CD4-positive, alpha-beta T cell treated with Interleukin-15 for 4 hours (primary cell): ENCODE measurements around the gene RHOH.
A peak's percentile ranks its signal among the peaks of the same experiment; 100 is the strongest.

Experiments used
- DNase-seq: peaks from one replicate; pipeline ENCODE4 v3.0.0-alpha.2; 2020; ENCODE audit warnings: low spot score

RHOH gene

DNA sequence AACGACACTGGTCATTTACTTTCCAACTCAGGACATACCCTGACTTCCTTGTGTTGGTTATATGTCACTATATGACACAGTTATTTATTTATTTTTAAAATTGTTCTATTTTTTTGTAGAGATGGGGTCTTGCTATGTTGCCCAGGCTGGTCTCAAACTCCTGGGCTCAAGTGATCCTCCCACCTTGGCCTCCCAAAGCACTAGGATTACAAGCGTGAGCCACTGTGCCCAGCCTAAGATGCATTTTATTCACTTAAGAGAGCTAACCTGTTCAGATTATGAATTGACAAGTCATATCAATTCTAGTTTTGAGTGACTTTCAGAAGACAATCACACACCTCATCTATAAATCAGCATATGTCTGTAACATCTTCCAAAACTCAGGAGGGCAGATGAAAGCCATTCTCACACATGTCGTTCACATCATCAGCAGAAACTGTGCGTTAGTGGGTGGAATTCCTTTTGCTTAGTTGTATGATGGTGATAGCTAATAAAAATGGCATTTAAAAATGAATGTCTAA, 9.4 kb upstream of the RHOH start:
- no peak for DNase-seq

DNA sequence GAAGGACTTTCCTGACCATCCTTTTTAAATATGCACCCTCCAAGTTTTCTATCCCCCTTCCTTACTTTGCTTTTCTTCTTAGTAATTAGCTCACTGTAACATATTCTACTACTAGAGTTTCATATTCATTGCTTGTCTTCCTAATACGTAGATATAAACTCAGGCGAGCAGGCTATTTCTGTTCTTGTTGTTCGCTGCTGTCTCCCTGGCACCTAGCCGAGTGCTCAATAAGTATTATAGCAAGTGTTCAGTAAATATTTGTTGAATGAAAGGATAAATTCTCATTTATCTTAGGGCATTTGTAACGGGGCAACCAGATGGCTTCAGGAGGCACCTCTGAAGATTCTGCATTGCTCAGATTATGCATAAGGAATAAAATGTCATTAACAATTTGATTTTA, 6.8 kb upstream of the RHOH start:
- no peak for DNase-seq

DNA sequence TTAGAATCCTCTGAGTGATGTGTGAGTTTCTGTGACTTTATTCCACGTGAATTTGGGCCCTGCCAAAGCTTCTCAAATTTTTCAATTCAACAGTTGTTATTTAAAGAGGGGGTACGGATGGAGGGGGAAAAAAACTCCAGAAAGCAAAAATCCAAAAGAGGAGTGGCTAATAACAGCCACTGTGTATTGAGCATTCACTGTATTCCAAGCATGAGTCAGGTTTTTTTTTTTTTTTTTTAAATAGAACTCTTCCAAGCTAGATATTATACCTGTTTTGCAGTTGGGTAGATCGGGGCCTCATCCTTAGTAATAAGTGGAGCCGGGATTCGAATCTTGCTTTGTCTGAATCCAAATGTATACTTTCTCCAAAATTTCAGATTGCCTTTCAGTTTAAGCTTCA, 6.4 kb upstream of the RHOH start:
- no peak for DNase-seq

DNA sequence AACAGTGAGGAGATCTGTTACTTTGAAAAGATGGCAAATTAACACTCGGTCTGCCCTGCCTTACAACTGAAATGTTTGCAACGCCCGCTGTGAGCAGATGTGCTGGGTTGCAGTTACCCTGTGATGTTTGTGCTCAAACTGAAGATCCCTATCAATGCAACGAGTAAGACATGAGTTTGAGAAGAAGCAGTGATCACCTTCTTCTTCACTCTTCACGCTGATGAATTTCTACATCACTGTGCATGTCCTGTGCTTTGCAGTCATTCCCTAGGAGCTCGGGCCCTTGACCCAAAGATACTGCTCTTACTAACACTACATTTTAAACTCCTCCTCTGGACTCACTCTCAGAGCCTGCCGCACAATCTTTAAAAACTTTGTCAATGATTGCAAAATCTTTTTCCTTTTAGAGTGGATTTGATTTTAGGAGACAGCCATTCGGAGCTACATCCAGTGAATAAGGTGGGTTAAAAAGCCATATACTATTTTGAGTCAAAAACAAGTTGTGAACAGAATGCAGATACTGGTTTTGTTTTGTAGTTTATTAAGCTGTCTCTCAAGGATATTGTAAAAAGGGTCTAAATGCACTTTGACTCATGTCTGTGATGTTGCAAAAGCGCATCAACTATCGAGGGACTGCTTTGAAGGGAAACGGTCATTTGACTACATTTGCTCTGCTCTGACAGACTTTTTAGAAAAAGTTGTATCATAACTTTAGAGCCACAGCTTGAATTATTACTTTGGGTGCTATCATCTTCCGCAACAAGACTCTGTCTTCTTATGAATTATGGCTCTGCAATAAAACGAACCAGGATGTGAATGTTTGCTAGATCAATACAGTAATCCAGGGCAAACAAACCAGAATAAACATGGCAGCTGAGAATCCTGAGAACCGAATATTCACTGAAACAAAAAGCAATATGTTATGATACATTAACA, 5.7 kb upstream of the RHOH start:
- DNase-seq: no peak

DNA sequence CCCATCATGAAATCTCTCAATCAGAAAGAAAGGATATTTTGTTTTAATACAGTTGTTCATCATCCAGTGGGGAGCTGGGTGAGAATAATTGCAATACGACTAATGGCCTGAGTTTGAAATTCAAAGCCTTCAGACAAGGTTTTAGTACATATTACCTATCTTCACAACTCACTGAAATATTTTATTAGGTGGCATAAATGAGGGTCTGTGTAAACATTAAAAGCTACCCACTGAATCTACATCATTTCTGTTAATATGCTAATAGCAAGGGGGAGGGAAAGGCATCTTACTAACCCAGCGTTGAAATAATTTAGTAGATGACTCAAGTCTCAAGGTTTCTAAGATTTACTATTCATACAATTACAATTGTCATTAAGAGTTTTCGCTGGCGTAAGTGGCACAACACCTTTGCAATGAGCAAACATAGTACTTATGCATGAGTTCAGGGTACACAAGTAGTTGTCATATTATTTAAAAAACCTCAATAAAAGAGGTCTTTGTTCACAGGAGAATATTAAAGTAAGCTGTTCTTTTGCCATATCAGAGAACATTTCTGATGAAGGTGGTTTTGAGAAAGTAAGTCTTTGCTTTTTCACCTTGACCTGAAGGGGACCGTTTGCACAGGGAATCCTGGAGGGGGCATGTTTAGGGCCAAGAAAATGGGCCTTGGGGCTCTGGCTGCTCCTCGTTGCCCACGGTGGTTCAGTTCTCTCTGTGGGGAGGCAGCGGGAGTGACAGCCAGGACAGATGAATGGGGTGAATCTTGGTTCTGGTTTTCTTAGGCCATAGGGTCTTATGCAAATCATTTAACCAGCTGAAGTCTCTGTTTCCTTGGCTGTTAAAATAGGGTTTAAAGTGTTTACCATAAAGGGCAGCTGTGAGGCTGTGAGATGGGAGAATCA, 4.5 kb upstream of the RHOH start:
- DNase-seq: no peak

DNA sequence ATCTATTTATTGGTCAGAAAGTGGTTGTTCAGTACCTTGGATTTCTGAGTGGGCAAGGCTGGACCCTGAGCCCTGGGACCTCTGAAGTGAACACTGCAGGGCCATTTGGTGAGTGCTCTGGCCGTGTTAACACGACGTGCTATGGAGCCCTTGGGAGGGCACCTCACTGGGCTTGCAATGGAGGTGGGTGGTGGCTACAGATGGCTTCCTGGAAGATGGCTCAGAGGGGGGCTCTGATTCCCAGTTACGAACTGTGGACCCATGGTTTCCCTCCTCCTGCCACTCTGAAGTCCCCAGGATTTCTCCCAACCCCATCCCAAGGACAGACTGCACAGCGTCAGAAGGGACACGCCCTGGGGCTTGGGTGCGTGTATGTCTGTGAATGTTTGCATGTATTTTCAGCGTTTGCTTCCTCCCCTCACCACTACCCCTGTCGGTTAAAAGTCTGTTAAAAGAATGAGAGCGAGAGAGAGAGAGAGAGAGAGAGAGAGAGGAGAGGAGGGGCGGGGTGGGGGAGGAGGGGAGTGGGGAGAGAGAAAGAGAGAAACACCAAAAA, 3.7 kb upstream of the RHOH start:
- peak; percentile 50 for DNase-seq

DNA sequence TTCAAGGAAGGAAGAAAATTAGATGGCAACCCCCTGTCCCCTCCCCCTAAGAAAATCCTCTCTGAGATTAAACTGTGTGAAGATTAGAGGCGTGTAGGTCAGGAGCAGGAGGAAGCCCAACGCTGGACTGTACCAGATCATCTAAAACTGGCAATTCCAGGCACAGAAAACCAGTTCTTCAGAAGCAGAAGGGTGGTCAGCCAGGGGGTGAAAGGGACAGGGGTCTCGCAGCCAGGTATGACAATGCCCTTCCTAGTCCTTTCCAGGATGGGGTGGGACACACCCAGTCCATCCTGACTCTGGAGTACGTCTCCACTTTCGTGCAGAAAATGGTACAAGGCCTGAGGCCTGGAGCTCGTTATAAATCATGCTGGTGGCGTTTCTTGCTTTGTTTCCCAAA, 3.3 kb upstream of the RHOH start:
- no peak for DNase-seq

DNA sequence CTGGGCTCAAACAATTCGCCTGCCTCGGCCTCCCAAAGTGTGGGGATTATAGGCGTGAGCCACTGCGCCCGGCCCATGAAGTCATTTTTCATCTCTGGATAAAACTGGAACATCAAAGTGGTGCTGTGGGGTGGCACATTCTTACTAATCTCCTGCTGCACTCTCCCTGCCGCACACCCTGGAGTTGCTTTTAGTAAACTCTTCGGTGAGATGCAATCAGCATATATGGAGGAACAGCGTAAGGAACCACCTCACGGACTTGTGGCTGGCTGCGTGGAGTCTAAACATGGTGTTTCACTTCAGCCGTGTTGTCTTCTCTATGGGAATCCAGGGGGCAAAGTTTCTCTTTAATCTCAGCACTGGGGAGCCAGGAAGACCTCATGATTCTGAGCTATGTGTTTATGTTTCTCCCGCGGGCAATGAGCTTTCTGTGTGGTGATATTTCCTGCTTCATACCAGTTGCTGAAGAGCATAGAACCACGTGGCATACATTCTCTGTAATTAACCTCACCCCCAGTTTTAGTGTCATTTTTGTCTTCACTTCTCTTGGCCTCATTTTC, 2.1 kb upstream of the RHOH start:
- peak; percentile 71 for DNase-seq

DNA sequence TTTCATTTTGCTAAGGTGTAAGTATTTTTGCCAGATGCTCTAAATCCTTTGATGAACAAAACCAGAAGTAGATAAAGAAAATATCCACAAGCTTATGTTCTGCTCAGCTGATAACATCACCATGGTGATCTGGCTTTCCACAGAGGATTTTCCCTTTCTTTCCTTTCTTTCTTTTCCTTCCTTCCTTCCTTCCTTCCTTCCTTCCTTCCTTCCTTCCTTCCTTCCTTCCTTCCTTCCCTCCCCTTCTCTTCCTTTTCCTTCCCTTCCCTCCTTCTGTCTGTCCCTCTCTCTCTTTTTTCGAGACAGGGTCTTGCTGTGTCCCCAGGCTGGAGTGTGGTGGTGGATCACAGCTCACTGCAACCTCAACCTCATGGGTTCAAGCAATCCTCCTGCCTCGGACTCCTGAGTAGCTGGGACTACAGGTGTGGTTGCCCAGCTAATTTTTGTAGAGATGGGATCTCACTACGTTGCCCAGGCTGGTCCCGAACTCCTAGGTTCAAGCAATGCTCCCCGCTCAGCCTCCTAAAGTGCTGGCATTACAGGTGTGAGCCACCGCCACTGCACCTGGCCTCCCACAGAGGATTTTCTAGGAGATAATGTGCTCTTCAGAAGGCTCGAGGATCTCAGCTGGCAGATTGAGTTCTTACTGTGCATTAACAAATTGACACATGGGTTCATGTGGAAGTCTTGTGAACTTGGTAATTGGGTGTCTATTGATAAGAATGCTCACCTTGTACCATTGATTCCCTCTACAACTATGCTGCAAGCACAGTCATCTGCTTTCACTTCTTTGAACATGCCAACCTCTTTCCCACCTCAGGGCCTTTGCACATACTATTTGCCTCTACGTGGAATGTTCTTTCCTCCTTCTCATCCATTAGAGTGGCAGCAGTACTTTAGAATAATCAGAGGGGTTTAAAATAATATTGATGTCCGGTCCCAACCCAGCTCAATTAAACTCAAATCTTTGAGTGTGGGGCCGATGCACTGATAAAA, 1.4 kb upstream of the RHOH start:
- no peak for DNase-seq

DNA sequence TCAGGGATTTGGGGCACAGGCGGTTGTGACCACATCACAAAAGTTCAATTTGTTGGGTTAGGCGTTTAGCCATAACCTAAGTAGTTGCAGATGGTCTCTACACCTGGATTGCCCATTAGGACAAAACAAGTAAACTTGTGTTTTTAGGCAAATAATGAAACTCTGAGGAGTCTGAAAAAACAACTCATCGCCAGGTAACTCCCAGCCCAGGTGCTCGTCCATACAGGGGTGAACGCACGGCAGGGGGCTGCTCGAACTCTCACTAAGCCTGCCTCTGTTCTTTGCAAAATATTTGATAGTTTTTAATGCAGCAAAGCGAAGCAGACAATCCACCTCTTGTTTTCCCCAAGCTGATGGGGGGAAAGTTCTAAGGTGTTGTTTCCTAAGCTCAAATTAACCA, 559 bp upstream of the RHOH start:
- DNase-seq: no peak

DNA sequence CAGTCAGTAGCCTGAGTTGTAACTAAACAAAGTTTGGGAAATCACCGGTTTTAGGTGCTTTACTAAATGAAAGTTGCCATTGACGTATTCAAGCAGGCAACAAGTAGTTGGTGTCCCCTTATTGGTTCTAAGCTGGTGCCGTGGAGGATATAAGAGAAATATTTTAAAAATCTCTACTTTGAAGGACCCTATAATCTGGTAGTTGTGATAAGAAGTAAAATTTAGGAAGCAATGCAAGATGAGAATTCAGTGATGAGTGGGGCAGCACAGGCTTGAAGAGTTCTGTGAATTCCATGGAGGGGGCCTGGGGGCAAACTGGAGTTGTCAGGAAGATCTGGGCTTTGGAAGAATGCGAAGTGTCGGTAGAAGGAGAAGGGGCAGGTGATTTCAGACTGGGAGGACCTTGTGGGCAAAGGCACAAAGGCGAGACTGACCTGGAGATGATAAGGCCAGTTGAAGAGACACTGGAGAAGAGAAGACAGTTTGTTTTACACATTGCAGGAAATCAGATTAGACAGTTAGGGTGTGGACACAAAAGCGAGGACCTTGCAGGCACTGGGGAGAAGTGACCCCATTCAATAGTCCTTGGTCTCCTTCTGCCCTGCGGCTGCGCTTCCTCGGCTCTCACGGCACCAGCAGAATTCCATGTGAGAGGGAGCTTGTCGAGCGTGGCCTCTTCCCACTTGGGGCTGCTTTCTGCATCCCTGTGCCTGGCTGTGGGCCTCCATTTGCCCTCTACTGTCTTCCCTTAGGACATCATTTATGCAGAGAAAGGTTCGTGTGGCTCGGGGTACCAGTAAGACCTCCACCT, 1.3 kb downstream of the RHOH start:
- peak; percentile 78 for DNase-seq

DNA sequence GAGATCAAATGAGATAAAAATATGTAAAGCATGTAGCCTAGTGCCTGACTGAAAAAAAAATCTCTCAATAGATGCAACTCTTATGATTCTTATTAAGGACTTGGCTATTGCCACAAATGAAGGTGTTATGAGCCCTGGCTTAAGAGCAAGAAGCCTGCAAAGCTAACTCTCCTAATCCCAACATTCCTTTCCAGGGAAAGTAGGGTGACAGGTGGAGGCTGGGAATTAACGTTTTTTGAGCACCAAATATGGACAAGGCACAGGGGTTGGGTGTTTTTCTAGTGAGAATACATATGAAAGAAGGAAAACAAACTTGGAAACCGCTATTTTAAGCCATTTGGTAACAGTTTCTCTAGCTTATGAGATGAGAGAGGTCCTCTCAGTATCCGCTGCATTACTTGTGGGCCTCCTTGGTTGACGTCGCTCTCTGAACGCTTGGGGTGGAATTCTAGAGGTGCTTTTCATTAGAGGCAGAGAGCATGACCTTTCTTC, 2.4 kb downstream of the RHOH start:
- DNase-seq: peak; percentile 44

DNA sequence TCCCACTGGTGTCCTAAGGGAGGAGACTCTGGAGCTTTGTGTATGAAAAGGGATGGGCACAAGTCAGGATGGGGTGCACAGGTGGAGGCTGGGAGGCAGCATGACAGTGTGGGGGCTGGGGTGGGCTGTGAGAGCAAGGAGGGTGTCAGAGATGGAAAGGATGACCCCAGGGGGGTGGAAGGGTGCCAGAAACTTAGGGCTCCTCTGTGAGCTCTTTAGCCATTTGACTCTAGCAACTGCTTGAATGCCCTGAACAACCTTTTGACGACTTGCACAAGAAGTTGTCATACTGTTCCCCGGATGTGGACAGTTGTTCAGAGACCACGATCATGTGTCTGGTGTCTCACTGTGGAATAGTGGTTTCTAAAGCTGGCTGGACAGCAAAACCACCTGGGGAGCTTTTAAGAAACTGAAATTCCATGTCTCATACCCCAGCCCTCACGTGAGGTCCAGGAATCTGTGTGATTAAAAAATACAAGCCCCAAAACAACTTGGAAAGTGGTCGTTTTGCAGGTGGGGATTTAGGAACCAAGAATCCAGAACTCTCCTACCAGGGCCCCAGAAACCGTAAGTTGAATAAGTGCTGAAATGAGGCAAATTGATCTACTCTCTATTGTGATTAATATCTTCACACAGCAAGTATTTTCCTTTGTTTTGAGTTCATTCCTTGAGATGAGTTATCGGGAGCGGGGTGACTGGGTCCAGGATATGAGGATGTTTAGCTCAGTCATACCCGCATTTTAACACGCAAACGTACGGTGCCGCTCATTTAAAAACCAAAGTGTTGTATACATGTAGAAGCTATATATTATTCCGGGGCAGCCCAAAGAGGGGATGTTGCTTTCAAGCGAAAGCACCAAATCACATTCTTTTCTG, 3.4 kb downstream of the RHOH start:
- DNase-seq: peak; percentile 73

DNA sequence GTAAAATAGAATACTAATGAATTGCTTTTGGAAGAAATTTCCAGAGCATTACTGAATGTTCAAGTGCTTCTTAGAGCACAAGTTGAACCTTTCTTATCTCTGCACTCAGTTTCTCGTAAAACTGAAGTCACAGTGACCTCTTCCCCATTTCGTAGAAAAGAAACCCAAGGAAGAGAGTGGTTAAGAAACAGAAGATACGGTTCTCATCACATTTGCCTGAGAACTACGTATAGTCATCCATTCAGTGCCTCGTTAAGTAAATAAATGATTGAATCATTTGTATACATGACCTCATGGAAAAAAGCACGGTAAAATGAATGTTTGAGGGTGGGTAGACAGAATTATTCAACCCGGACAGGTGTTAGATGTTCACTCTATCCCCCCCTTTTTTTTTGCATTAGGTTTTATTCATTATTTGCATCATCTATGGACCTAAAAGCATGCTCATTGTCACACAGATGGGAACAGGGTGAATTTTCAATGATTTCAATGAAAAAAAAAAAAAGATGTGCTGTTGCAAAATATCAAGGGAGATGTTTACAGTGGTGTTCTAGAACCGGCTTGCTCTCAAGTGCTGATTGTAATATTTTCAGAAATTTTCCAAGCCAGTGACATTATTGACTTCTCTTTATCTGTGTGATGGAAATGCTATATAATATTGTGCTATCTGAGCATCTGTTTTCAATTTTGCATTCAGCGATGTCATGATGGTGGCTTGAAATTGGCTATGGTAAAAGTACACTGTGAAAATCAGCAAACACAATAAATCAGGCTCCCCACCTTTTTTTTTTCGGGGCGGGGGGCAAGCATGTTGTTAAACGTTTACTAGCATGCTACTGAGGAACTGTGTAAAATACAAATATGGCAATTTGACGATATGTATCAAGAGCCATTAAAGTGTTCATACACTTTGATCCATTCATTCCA, 4.3 kb downstream of the RHOH start:
- peak; percentile 84 for DNase-seq

DNA sequence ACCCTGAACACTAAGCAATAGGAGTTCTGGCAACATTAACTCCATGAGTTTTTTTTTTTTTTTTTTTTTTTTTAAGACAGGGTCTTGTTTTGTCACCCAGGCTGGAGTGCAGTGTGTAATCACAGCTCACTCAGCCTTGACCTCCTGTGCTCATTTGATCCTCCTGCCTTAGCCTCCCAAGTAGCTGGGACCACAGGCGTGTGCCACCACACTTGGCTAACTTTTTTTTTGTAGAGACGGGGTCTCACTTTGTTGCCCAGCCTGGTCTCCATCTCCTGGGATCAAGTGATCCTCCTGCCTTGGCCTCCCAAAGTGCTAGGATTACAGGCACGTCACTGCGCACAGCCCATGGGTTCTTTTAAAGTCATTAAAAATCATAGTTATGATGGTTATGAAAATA, 5.1 kb downstream of the RHOH start:
- DNase-seq: no peak

DNA sequence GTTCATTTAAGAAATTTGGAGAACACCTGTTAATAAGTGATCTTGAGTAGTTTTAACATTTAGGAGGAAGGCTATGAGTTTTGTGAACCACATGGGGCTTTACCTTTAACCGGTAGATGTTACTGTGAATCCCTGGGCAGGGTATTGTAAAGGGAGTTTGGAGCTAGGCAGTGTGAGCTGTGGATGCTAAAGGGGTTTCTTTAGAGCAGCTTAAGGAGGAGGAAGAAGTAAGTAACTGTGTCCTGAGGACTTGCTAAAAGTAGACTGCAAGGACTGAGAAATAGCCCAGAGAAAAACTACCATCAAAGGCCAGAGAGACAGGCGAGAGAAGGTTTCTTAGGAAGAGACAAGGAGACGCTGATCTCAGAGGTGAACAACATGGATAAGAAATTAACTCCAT, 5.6 kb downstream of the RHOH start:
- DNase-seq: no peak

DNA sequence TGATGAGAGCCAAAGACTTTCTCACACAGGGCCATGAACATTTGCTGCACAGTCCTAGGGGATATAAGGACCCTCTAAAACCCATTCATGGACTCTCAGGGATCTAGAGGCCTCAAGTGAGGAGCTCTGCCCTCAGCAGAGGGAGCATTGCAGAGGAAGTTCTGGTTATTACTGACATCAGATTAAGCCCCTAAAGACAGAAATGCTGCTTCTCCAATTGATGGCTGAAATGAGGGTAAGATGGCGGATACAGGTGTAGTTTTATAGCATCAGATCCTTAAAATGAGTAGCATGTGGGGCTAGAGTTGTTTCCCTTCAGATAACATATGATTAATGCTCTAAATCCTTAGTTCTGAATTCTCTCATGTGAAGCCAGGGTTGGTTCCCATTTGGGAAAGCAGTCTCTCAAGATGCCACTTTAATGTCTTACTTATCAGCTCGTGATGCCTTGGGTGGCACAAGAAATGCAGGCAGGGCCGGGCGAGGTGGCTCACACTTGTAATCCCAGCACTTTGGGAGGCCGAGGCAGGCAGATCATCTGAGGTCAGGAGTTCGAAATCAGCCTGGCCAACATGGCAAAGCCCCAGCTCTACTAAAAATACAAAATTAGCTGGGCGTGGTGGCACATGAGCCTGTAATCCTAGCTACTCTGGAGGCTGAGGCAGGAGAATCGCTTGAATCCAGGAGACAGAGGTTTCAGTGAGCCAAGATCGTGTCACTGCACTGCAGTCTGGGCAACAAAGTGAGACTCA, 7.9 kb downstream of the RHOH start:
- no peak for DNase-seq
